ENCODE measurements around the gene LTBP3.

DNA sequence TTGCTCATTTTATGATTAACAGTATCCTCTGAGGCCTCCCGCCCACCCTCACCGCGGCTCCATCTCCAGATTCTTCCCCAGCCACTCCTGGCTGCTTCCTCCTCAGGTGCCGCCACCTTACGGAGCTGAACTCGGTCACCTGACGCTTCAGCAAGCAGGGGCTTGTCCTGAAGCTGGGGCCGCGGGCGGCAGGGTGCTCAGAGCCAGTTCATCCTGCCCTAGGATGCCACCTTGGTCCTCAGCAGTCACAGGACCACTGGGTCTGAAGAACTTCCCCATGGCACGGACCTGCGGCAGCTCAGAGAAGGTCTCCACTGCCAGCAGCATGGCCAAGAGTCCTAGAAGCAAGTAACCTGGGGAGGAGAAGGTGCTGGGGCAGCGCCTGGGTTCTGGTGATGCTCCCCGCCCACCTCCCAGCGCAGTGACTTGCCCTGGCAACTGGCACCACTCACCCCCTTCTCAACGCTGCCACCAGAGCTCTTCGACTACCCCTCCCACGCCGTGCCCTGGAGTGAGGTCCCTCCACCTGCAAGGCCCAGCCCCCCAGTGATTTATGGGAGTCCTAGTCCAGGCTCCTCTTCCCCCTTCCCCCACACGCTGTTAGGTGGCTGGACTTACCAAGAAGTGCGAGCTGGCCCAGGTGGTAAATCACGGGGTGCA lies 34.8 kb upstream of the LTBP3 start:
- TF ChIP-seq EP300 (IDR thresholded peaks at IDR 0.05), result no peak
- TF ChIP-seq, protein P1, sequence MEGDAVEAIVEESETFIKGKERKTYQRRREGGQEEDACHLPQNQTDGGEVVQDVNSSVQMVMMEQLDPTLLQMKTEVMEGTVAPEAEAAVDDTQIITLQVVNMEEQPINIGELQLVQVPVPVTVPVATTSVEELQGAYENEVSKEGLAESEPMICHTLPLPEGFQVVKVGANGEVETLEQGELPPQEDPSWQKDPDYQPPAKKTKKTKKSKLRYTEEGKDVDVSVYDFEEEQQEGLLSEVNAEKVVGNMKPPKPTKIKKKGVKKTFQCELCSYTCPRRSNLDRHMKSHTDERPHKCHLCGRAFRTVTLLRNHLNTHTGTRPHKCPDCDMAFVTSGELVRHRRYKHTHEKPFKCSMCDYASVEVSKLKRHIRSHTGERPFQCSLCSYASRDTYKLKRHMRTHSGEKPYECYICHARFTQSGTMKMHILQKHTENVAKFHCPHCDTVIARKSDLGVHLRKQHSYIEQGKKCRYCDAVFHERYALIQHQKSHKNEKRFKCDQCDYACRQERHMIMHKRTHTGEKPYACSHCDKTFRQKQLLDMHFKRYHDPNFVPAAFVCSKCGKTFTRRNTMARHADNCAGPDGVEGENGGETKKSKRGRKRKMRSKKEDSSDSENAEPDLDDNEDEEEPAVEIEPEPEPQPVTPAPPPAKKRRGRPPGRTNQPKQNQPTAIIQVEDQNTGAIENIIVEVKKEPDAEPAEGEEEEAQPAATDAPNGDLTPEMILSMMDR (IDR thresholded peaks at IDR 0.05), result no peak
- TF ChIP-seq POLR2A (IDR thresholded peaks at IDR 0.05), result no peak
